Mesenchymal stem cell (in vitro differentiated cells and primary cell): ENCODE measurements around the gene TTPAL.

Source experiments
- DNase-seq: peaks from one replicate; pipeline ENCODE4 v3.0.0-alpha.2; 2013
- H2AFZ ChIP-seq: one replicate; pipeline ENCODE4 v1.6.1; 2013; ENCODE audit warnings: low read depth, mild to moderate bottlenecking, control low read depth, inconsistent platforms, low read length, moderate library complexity
- H2AK5ac ChIP-seq: 2 replicates; pipeline ENCODE4 v1.6.1; 2013; ENCODE audit warnings: low read length, moderate library complexity, mild to moderate bottlenecking, inconsistent platforms; ENCODE audit not compliant: severe bottlenecking
- H2BK120ac ChIP-seq: one replicate; pipeline ENCODE4 v1.6.1; 2013; ENCODE audit warnings: low read depth, mild to moderate bottlenecking, inconsistent platforms, low read length, moderate library complexity
- H2BK12ac ChIP-seq, 2 experiments: one replicate each; pipeline ENCODE4 v1.6.1; 2013; ENCODE audit warnings: inconsistent platforms in 2 of 2, low read length in 2 of 2, mild to moderate bottlenecking in 2 of 2, moderate library complexity in 2 of 2, control low read depth in 1 of 2
- H2BK15ac ChIP-seq: one replicate; pipeline ENCODE4 v1.6.1; 2013; ENCODE audit warnings: mild to moderate bottlenecking, low read depth, inconsistent platforms; ENCODE audit not compliant: poor library complexity, severe bottlenecking
- H2BK5ac ChIP-seq: 2 replicates; pipeline ENCODE4 v1.6.1; 2013; ENCODE audit warnings: low read depth, mild to moderate bottlenecking, low read length, control low read depth, inconsistent platforms; ENCODE audit not compliant: poor library complexity, severe bottlenecking
- H3K14ac ChIP-seq, 2 experiments: one replicate each; pipeline ENCODE4 v1.6.1; 2013; ENCODE audit warnings: inconsistent platforms in 2 of 2, low read length in 2 of 2, control low read depth in 1 of 2, mild to moderate bottlenecking in 1 of 2, moderate library complexity in 1 of 2
- H3K18ac ChIP-seq, 2 experiments: one replicate each; pipeline ENCODE4 v1.6.1; 2013; ENCODE audit warnings: inconsistent platforms in 2 of 2, low read length in 2 of 2, control low read depth in 1 of 2, low read depth in 1 of 2, mild to moderate bottlenecking in 1 of 2
- H3K23ac ChIP-seq, 2 experiments: one replicate each; pipeline ENCODE4 v1.6.1; 2013; ENCODE audit warnings: inconsistent platforms in 2 of 2, low read length in 2 of 2, mild to moderate bottlenecking in 2 of 2, moderate library complexity in 2 of 2, control low read depth in 1 of 2
- H3K27ac ChIP-seq: 2 replicates; pipeline ENCODE4 v1.5.1; 2013; ENCODE audit warnings: mild to moderate bottlenecking, moderate library complexity, low read length, control low read depth, inconsistent platforms; ENCODE audit not compliant: poor library complexity, severe bottlenecking
- H3K27me3 ChIP-seq, 2 experiments: 2 replicates each; pipeline versions ENCODE4 v1.6.1 to v1.7.0; 2013; ENCODE audit warnings: low read length in 2 of 2, mild to moderate bottlenecking in 2 of 2, moderate library complexity in 2 of 2, control low read depth in 1 of 2, inconsistent platforms in 1 of 2; ENCODE audit not compliant: control insufficient read depth in 1 of 2, insufficient read depth in 1 of 2
- H3K36me3 ChIP-seq, 2 experiments: 2 replicates each; pipeline versions ENCODE4 v1.6.1 to v1.7.0; 2013; ENCODE audit warnings: low read length in 2 of 2, control low read depth in 1 of 2, inconsistent platforms in 1 of 2, low read depth in 1 of 2, mild to moderate bottlenecking in 1 of 2; ENCODE audit not compliant: insufficient read depth in 2 of 2, control insufficient read depth in 1 of 2
- H3K4ac ChIP-seq, 2 experiments: one replicate each; pipeline ENCODE4 v1.6.1; 2013; ENCODE audit warnings: inconsistent platforms in 2 of 2, low read length in 2 of 2, mild to moderate bottlenecking in 2 of 2, moderate library complexity in 2 of 2, control low read depth in 1 of 2, low read depth in 1 of 2
- H3K4me1 ChIP-seq: 2 replicates; pipeline ENCODE4 v1.6.1; 2013; ENCODE audit warnings: low read depth, low read length, control low read depth; ENCODE audit not compliant: control insufficient read depth, insufficient read depth
- H3K4me2 ChIP-seq: 2 replicates; pipeline ENCODE4 v1.6.1; 2013; ENCODE audit warnings: low read length, mild to moderate bottlenecking, inconsistent platforms; ENCODE audit not compliant: poor library complexity, severe bottlenecking
- H3K4me3 ChIP-seq, 2 experiments: 2 replicates each; pipeline versions ENCODE4 v1.5.1 to v1.7.0; 2013; ENCODE audit warnings: low read length in 2 of 2, mild to moderate bottlenecking in 2 of 2, control low read depth in 1 of 2, low read depth in 1 of 2; ENCODE audit not compliant: insufficient read depth in 1 of 2
- H3K79me1 ChIP-seq: replicated peaks from 2 replicates; pipeline ENCODE4 v1.6.1; 2013; ENCODE audit warnings: mild to moderate bottlenecking, control low read depth, low read length, inconsistent platforms; ENCODE audit not compliant: poor library complexity, severe bottlenecking
- H3K9ac ChIP-seq: 2 replicates; pipeline ENCODE4 v1.7.0; 2013; ENCODE audit warnings: mild to moderate bottlenecking, low read length, moderate library complexity
- H3K9me3 ChIP-seq: 2 replicates; pipeline ENCODE4 v1.7.0; 2013; ENCODE audit warnings: mild to moderate bottlenecking, low read length; ENCODE audit not compliant: control insufficient read depth
- H4K8ac ChIP-seq: one replicate; pipeline ENCODE4 v1.6.1; 2013; ENCODE audit warnings: inconsistent platforms, mild to moderate bottlenecking, low read length, moderate library complexity
- H4K91ac ChIP-seq: one replicate; pipeline ENCODE4 v1.6.1; 2013; ENCODE audit warnings: mild to moderate bottlenecking, low read length, inconsistent platforms
- WGBS: methylation state at CpG from one replicate; pipeline ENCODE4 v1.1.7; 2013; ENCODE audit warnings: mixed read lengths; 5-methylcytosine and 5-hydroxymethylcytosine counted together

The TTPAL gene

GRCh38 chr20:44520881-44521280 is 45.2 kb downstream of the TTPAL start:
- WGBS, result 79% methylated on average over 2 of the region's 3 CpGs
- no peak overlapping the region for H3K27ac ChIP-seq
- H3K23ac ChIP-seq, result no peak overlapping the region
- no peak overlapping the region for H3K18ac ChIP-seq
- peaks cover 4 to 13% of the 10 kb centered on the region in 2 experiments for H3K36me3 ChIP-seq
- H2AK5ac ChIP-seq, result no peak overlapping the region
- H2BK12ac ChIP-seq, result no peak overlapping the region
- no peaks in the 10 kb centered on the region for H3K27me3 ChIP-seq
- no peak overlapping the region for H4K91ac ChIP-seq
- H2AFZ ChIP-seq, result no peak overlapping the region
- peak overlapping the region; percentile 99 for H3K9ac ChIP-seq
- H3K4me2 ChIP-seq, result peak overlapping the region; percentile 91
- peaks cover 5% of the 10 kb centered on the region for H3K4me1 ChIP-seq
- H2BK120ac ChIP-seq, result no peak overlapping the region
- H3K4ac ChIP-seq, result no peak overlapping the region
- no peak overlapping the region for H4K8ac ChIP-seq
- no peaks in the 10 kb centered on the region for H3K9me3 ChIP-seq
- peak overlapping the region in 1 of 2 experiments; percentile 94 for H3K4me3 ChIP-seq
- H2BK15ac ChIP-seq, result no peak overlapping the region
- DNase-seq, result no peak
- H3K79me1 ChIP-seq, result peaks cover 11% of the 10 kb centered on the region
- H2BK5ac ChIP-seq, result no peak overlapping the region
- no peak overlapping the region for H3K14ac ChIP-seq

GRCh38 chr20:44521484-44522481 is 46.1 kb downstream of the TTPAL start, which contains the start of gene SERINC3:
SERINC3 (minus strand) TSS chr20:44522070; CDS start chr20:44521951, 119 bp downstream.
- Histone ChIP-seq H4K8ac (peak within 1 kb of the TSS; percentile 100), H3K9ac (peak within 1 kb of the TSS; percentile 99), H3K18ac (peak within 1 kb of the TSS; percentile 100), H4K91ac (peak within 1 kb of the TSS; percentile 99), H2AFZ (peak within 1 kb of the TSS; percentile 92), H2BK12ac (peak within 1 kb of the TSS in 1 of 2 experiments; percentile 90), H3K14ac (peak within 1 kb of the TSS; percentile 93 to 99), H3K4ac (peak within 1 kb of the TSS; percentile 100), H3K4me1 (peaks cover 6% of the 10 kb centered on the region), H2BK5ac (peak within 1 kb of the TSS; percentile 89), H2BK120ac (peak within 1 kb of the TSS; percentile 93), H3K23ac (peak within 1 kb of the TSS; percentile 85 to 99), H3K36me3 (peaks cover 0 to 13% of the 10 kb centered on the region in 2 experiments), H3K79me1 (peaks cover 8% of the 10 kb centered on the region), H2AK5ac (peak within 1 kb of the TSS; percentile 75), H2BK15ac (peak within 1 kb of the TSS; percentile 96), H3K4me3 (peak within 1 kb of the TSS; percentile 94 to 100), H3K27ac (peak within 1 kb of the TSS; percentile 88), H3K9me3 (no peaks in the 10 kb centered on the region), H3K27me3 (no peaks in the 10 kb centered on the region), H3K4me2 (peak within 1 kb of the TSS; percentile 91)
- DNase-seq, result peak; percentile 98
- WGBS, result under 1% methylated on average over 49 of the region's 49 CpGs

GRCh38 chr20:44522841-44523240 is 47.2 kb downstream of the TTPAL start:
- no peak overlapping the region for H2BK120ac ChIP-seq
- no peak for DNase-seq
- H3K79me1 ChIP-seq, result peaks cover 8% of the 10 kb centered on the region
- no peak overlapping the region for H3K14ac ChIP-seq
- H4K91ac ChIP-seq, result no peak overlapping the region
- no peak overlapping the region for H2BK5ac ChIP-seq
- H4K8ac ChIP-seq, result no peak overlapping the region
- peaks cover 6% of the 10 kb centered on the region for H3K4me1 ChIP-seq
- H3K9ac ChIP-seq, result peak overlapping the region; percentile 99
- H3K36me3 ChIP-seq, result peaks cover 0 to 9% of the 10 kb centered on the region in 2 experiments
- no peak overlapping the region for H3K4me3 ChIP-seq
- H2AFZ ChIP-seq, result no peak overlapping the region
- H3K23ac ChIP-seq, result no peak overlapping the region
- no peak overlapping the region for H3K4ac ChIP-seq
- H2BK15ac ChIP-seq, result no peak overlapping the region
- H3K27ac ChIP-seq, result no peak overlapping the region
- no peaks in the 10 kb centered on the region for H3K9me3 ChIP-seq
- H2BK12ac ChIP-seq, result no peak overlapping the region
- H2AK5ac ChIP-seq, result no peak overlapping the region
- no peak overlapping the region for H3K18ac ChIP-seq
- H3K27me3 ChIP-seq, result no peaks in the 10 kb centered on the region
- WGBS, result no CpG with 5 or more reads among the region's 1 CpG
- no peak overlapping the region for H3K4me2 ChIP-seq

- H4K91ac ChIP-seq, result no peak overlapping the region
- no peak overlapping the region for H3K4me2 ChIP-seq
- H3K27me3 ChIP-seq, result no peaks in the 10 kb centered on the region
- no peak overlapping the region for H2BK5ac ChIP-seq
- no peak overlapping the region for H3K4ac ChIP-seq
- no peak overlapping the region for H2BK15ac ChIP-seq
- no peak for DNase-seq
- H3K9ac ChIP-seq, result no peak overlapping the region
- no peak overlapping the region for H2BK12ac ChIP-seq
- 16% methylated on average over 4 of the region's 4 CpGs for WGBS
- no peak overlapping the region for H3K23ac ChIP-seq
- no peak overlapping the region for H2AK5ac ChIP-seq
- H2BK120ac ChIP-seq, result no peak overlapping the region
- H2AFZ ChIP-seq, result no peak overlapping the region
- no peaks in the 10 kb centered on the region for H3K9me3 ChIP-seq
- no peak overlapping the region for H3K14ac ChIP-seq
- H3K79me1 ChIP-seq, result peaks cover 6% of the 10 kb centered on the region
- H3K4me1 ChIP-seq, result peaks cover 6% of the 10 kb centered on the region
- H3K27ac ChIP-seq, result no peak overlapping the region
- no peak overlapping the region for H3K18ac ChIP-seq
- no peak overlapping the region for H4K8ac ChIP-seq
- no peak overlapping the region for H3K4me3 ChIP-seq
- peaks cover 0 to 9% of the 10 kb centered on the region in 2 experiments for H3K36me3 ChIP-seq
Measured at GRCh38 chr20:44523746-44524145, 48.1 kb downstream of the TTPAL start.
